HT1080 (cell line): Measurements from ENCODE around the gene STK38. TPM values are rescaled to one million over a fixed set of nuclear protein-coding genes. Genes with fewer than 3 reads are reported as not detected.
"Not testable (repeated sequence)": the region's sequence is repeated elsewhere in the genome, so short reads cannot be mapped to it uniquely, and the experiment has no call there.

Experiments
- DNase-seq: peaks from one replicate; pipeline ENCODE4 v3.0.0-alpha.2; 2015; ENCODE audit warnings: low read depth
- total RNA-seq: library from RNA; depleted of rRNA; stranded (reverse); fragments of >200 nt; shearing (Covaris generic); gene quantifications from 2 replicates; pipeline ENCODE4 v1.2.3, GENCODE V29; 2014

Gene STK38
- total RNA-seq, 1 experiment from 2014 or later, result 9.1 TPM

- DNase-seq, result no peak
These were observed 57.9 kb downstream of the STK38 start for GRCh38 chr6:36489426-36489825.

GRCh38 chr6:36488221-36488620, 59.1 kb downstream of the STK38 start:
- DNase-seq, result no peak

- no peak for DNase-seq
These were observed 59.6 kb downstream of the STK38 start for GRCh38 chr6:36487698-36488097.

- no peak for DNase-seq
These were observed 62.5 kb downstream of the STK38 start for GRCh38 chr6:36484736-36485135.

GRCh38 chr6:36483326-36483725, 64.0 kb downstream of the STK38 start:
- not testable (repeated sequence) for DNase-seq

GRCh38 chr6:36479256-36479655, 68.0 kb downstream of the STK38 start:
- no peak for DNase-seq

- no peak for DNase-seq
These were observed 69.2 kb downstream of the STK38 start for GRCh38 chr6:36478051-36478526.

- DNase-seq, result no peak
These were observed 77.3 kb downstream of the STK38 start for GRCh38 chr6:36469946-36470345.

GRCh38 chr6:36469148-36469661, 78.1 kb downstream of the STK38 start:
- no peak for DNase-seq

GRCh38 chr6:36467625-36468024, 79.7 kb downstream of the STK38 start:
- no peak for DNase-seq

GRCh38 chr6:36464233-36464632, 83.0 kb downstream of the STK38 start:
- no peak for DNase-seq

GRCh38 chr6:36463676-36464075, 83.6 kb downstream of the STK38 start:
- DNase-seq, result no peak

- no peak for DNase-seq
These were observed 85.6 kb downstream of the STK38 start for GRCh38 chr6:36461646-36462045.

- DNase-seq, result no peak
These were observed 86.4 kb downstream of the STK38 start for GRCh38 chr6:36460916-36461315.

GRCh38 chr6:36459501-36459900, 87.8 kb downstream of the STK38 start:
- DNase-seq, result no peak

GRCh38 chr6:36455486-36456027, 91.7 kb downstream of the STK38 start:
- DNase-seq, result no peak

- DNase-seq, result not testable (repeated sequence)
These were observed 94.4 kb downstream of the STK38 start for GRCh38 chr6:36452897-36453296.

- not testable (repeated sequence) for DNase-seq
These were observed 98.1 kb downstream of the STK38 start for GRCh38 chr6:36449173-36449572.

- no peak for DNase-seq
These were observed 101.7 kb downstream of the STK38 start for GRCh38 chr6:36445621-36446020.

- no peak for DNase-seq
These were observed 102.8 kb downstream of the STK38 start for GRCh38 chr6:36444470-36444869.
